Stimulated activated CD4-positive, alpha-beta T cell treated with anti-CD3 and anti-CD28 coated beads, Interleukin-12 subunit alpha, Interleukin-12 subunit beta, amount 100 ng/mL, for 24 hours (primary cell): ENCODE measurements around the gene LMAN2.
"Not testable (repeated sequence)": the region's sequence is repeated elsewhere in the genome, so short reads cannot be mapped to it uniquely, and the experiment has no call there.

Experiments used
- DNase-seq, 2 experiments: peaks; one replicate each; pipeline ENCODE4 v3.0.0-alpha.2; 2020; ENCODE audit warnings: low read depth in 2 of 2

The LMAN2 gene

GRCh38 chr5:177365845-177366527, 14.5 kb upstream of the LMAN2 start:
- DNase-seq: no peak

DNA sequence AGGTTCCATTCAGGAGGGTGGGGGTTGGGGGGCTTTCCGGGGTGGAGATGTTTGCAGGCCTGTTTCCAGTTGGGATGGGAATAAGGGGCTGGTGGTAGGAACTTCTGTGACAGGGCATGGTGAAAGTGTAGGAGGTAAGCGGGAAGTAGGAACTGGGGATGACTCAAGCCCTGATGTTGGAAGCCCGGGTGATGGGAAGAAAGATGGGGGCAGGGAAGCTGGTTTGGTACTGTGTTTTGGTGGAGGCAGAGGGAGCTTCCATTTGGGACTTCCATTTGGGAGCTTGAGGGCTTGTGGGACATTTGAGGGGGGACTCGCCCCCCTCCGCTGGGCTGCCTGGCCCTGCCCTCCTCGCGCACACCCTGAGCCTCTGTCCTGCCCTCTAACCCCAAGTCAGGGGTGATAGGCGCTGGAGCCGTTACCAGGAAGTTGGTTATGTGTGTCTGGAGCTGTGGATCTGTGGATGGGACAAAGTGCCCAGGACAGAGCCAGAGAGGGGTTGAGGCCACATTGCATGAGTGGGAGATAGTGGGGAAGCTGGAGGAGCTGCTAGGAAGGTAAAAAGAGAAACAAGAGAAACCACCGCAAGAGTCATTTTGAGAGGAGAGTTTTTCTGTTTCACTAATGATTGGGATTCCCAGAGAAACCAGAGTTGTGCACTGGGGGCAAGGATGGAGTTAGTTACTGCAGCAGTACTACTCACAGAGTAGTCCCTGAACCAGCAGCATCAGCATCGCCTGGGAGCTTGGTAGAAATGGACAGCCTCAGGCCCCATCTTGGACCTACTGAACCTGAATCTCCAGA, 12.9 kb upstream of the LMAN2 start:
- DNase-seq: no peak

DNA sequence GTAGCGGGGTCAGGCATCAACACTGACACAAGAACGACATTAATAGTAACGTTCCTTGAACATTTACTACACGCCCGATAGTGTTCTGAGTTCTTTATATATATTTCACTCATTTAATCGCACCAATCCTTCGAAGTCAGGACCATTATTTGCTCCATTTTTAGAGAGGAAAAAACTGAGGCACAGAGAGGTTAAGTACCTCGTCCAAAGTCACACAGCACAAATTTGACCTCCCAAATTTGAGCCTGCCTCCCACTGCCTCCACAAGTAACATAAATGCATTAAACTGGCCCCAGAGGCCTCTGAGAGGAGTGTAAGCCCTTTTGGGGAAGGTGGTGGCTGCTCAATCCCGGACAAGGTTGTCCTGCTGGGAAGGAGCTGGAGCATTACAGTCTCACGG, 12.1 kb upstream of the LMAN2 start:
- no peak for DNase-seq

GRCh38 chr5:177362610-177363507, 11.4 kb upstream of the LMAN2 start:
- DNase-seq: peak; percentile 37 to 65

DNA sequence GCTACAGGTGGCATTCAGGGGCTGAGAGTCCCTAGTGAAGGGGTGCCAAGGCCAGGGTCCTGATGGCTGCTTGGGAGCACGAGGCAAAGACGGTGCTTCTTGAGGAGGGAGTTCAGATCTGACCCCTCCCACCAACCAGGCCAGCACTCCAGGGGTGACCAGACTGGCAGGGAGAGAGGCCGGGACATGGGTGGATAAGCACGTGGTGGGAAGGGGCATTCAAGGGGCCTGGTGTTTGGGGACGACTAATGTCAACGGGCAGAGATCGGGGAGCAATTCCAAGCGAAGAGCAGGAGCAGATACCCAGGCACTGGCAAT, 10.8 kb upstream of the LMAN2 start:
- DNase-seq: no peak

DNA sequence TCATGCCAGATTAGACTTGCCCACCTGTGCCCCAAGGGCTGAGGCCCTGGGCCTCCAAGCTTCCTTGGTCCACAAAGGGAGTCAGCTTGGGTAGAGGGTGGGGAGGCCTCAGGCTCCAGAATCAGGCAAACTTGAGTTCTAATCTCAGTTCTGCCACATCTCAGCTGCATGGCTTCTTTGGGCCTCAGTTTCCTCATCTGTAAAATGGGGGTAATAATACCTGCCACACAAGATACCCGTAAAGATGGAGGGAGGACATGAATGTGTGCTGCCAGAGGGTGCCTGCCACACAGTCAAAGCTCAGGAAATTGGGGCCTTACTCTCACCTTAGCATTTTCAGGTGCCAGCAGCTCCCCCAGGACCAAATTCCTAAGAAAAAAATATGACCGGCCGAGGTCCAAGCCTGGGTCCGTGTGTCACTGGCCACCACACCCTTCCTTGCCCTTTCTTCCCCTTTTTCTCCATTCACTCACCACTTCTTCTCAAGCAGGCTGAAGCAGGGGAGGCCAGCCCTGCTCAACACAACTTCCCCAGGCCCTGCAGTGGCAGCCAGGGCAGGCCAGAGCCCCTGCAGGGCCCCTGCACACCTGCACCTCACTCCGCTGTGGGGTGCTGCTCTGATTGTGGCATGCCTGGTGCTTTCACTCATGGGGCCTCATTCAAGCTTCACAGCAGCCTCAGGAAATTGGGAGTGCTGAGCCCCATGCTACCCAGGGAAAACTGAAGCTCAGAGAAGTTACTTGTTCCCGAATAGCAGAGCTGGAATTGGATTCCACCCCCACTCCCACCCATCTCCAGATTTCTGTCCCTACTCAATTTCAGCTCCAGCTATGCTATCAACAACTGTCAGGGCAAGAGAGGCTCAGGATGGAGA, 10.2 kb upstream of the LMAN2 start:
- DNase-seq: no peak

- not testable (repeated sequence) for DNase-seq
Observed at GRCh38 chr5:177360740-177361139, 9.3 kb upstream of the LMAN2 start.

GRCh38 chr5:177359860-177360259, 8.4 kb upstream of the LMAN2 start:
- DNase-seq: no peak

DNA sequence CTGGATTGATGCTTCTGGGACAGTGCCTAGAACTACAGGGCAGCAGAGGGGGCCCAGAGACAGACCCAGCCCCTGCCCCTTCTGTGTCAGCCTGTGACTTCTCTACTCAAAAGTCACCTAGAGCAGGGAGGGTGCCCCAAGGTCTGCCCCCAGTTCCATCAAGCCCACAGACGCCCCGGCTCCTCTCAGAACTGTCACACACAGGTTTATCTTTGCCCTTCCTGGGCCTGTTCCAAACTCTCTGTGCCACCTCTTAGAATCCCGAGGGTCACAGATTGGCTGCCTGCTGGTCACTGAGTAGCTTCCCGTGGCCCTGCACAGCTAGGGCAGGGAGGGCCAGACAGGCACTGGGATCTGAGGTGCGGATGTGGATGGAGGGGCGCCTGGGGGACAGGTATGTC, 8.0 kb upstream of the LMAN2 start:
- DNase-seq: no peak

GRCh38 chr5:177358370-177358819, 6.9 kb upstream of the LMAN2 start:
- DNase-seq: no peak

DNA sequence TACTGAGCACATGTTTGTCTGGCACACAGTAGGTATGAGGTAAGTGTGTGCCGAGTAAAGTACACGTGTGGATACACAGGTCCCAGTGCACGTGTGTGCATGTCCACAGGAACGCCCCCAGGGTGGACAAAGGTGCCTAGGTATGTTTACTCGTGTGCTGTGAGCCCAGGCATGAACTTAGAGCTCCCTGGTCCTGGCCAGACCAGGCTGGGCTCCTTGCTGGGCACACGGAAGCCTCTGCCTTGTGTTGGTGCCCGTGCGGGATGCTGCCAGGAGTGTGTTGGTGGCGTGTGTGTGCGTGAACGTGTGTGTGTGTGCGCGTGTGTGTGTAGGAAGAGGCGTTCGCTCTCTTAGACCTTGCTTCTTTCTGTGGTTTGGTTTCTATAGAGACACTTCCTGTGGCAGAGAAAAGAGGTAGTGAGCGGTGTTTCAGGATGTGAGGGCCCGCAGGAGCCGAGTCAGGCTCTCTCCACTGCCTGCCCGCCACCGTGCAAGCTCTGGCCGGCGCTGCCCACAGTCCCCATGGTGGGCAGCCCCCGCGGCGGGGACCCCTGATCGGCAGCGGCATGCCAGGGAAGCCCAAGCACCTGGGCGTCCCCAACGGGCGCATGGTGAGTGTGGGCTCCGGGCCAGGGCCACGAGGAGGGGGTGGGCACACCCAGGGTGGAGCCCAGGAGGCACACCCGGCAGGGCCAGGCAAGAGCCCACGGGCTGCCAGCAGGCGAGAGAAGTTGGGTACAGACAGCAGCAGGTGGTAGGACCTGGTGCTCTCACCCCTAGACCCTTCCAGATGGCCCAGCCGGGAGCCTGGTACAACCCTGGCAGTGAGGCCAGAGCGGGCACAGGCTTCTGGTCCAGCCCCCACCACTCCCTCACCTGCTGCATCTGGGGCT, 6.2 kb upstream of the LMAN2 start, which contains the start of gene RGS14:
TSS of gene RGS14 (plus strand) at position 466 of the 893 bp plus-strand sequence. CDS start at position 567, 101 bp downstream.
- peak; percentile 33 to 49 for DNase-seq

GRCh38 chr5:177357146-177357458, 5.6 kb upstream of the LMAN2 start:
- DNase-seq: no peak

GRCh38 chr5:177356746-177357145, 5.3 kb upstream of the LMAN2 start:
- DNase-seq: no peak

DNA sequence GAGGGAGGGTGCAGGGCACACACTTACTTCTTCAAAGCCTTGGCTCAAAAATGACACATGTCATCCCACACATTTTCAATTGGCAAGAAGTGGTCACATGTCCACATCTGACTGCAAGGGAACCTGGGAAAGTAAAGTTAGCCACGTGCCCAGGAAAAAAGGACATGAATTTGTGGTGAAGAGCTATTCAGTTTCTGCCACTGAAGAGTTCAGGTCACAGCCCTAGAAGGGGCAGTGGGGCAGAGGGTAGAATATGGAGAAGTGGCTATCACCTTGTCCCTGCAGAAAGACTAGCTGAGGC, 4.3 kb upstream of the LMAN2 start:
- no peak for DNase-seq

- DNase-seq: no peak
Observed at GRCh38 chr5:177355162-177355867, 3.8 kb upstream of the LMAN2 start.

DNA sequence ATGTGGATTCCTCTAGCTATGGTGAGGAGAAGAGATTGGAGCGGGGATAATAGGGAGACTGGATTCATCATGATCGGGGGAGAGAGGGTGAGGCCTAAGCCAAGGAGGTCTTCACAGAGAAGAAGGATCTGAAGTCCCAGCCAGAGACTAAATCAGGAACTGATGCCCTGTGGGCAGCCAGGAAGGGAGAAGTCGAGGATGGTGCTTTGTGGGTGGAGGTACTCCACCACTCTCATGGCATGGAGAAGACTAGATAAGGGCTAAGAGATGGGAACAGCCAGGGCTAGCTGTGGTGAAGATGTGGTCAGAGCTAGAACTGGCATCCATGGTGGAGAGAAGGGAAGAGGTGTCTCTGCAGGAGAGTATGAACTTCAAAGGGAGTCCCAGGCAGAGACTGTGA, 3.2 kb upstream of the LMAN2 start:
- no peak for DNase-seq

DNA sequence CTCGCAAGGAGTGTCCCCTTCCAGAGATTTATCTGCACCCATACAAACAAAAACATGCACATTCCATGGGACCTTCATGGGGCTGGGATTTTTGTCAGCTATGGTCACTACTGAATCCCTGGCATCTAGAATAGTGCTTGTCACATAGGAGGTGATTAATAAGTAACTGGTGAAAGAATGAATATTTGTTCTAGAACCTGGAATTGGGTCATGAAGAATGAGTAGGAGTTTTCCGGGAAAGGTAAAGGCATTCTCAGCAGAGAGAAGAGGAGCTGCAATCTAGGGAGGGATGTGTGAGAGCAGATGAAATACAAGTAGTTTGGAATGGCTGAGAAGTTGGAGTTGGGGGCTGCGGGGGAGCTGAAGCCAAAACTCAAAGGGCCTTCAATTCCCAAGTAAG, 2.8 kb upstream of the LMAN2 start:
- DNase-seq: no peak

- DNase-seq: no peak
Observed at GRCh38 chr5:177353093-177353492, 1.6 kb upstream of the LMAN2 start.

DNA sequence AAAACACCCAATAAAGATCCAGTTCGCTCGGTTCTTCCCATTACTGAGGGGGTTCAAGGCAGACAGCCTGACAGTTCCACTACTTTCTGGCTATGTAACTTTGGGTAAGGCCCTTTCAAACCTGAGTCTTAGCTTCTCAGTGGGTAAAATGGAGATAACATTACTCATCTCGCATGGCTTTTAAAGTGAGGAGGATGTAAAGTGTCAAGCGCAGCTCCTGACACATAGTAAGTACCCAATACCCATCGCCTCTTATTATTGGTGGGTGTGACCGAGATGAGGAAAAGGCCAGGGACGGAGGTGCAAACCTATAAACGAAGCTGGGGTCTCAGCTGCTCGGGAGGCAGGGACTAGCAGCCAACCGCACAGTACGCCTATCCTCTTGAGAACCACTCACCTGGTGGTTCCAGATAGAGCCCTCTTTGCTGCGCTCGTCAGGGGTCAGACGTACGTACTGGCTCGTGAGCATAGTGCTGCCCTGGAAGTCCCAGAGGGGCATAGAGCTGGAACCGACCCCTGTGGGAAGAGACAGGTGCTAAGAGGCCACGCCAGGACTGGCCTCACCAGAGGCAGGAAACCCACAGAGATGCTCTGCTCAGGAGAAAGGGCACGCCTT, 584 bp downstream of the LMAN2 start:
- no peak for DNase-seq

GRCh38 chr5:177349762-177350161, 1.7 kb downstream of the LMAN2 start:
- no peak for DNase-seq
